ENCODE measurements around the gene ADGRB3.

Gene ADGRB3

GRCh38 chr6:68634726-68635411 is at the start of gene ADGRB3:
TSS of gene ADGRB3 (plus strand) at chr6:68635282. CDS start at chr6:68638676, 3,394 bp downstream.
- peak; percentile 28 for DNase-seq

- DNase-seq = no peak
These were observed 41.5 kb upstream of the ADGRB3 start for GRCh38 chr6:68593558-68593957.

GRCh38 chr6:68597642-68598041 is 37.4 kb upstream of the ADGRB3 start:
- DNase-seq = no peak

GRCh38 chr6:68615938-68616337 is 19.1 kb upstream of the ADGRB3 start:
- no peak for DNase-seq

- DNase-seq = no peak
These were observed 9.1 kb upstream of the ADGRB3 start for GRCh38 chr6:68625998-68626397.

- no peak for DNase-seq
These were observed 6.9 kb upstream of the ADGRB3 start for GRCh38 chr6:68628161-68628560.

GRCh38 chr6:68632734-68633133 is 2.3 kb upstream of the ADGRB3 start:
- DNase-seq = no peak

- no peak for DNase-seq
These were observed 1.7 kb upstream of the ADGRB3 start for GRCh38 chr6:68633281-68633971.

GRCh38 chr6:68633972-68634725 is 933 bp upstream of the ADGRB3 start:
- DNase-seq = no peak

- no peak for DNase-seq
These were observed 277 bp downstream of the ADGRB3 start for GRCh38 chr6:68635412-68635705.

GRCh38 chr6:68635706-68636513 is 828 bp downstream of the ADGRB3 start:
- DNase-seq = no peak

- DNase-seq = no peak
These were observed 1.6 kb downstream of the ADGRB3 start for GRCh38 chr6:68636666-68637065.

GRCh38 chr6:68637071-68637470 is 2.0 kb downstream of the ADGRB3 start:
- no peak for DNase-seq

- DNase-seq = no peak
These were observed 2.7 kb downstream of the ADGRB3 start for GRCh38 chr6:68637782-68638181.

- DNase-seq = no peak
These were observed 3.3 kb downstream of the ADGRB3 start for GRCh38 chr6:68638230-68638900.

- DNase-seq = no peak
These were observed 4.1 kb downstream of the ADGRB3 start for GRCh38 chr6:68639211-68639610.

- no peak for DNase-seq
These were observed 4.9 kb downstream of the ADGRB3 start for GRCh38 chr6:68639826-68640490.

GRCh38 chr6:68640491-68640835 is 5.4 kb downstream of the ADGRB3 start:
- DNase-seq = no peak

- no peak for DNase-seq
These were observed 6.1 kb downstream of the ADGRB3 start for GRCh38 chr6:68641172-68641571.

GRCh38 chr6:68642081-68642480 is 7.0 kb downstream of the ADGRB3 start:
- no peak for DNase-seq

GRCh38 chr6:68642977-68643376 is 7.9 kb downstream of the ADGRB3 start:
- no peak for DNase-seq

GRCh38 chr6:68649669-68650068 is 14.6 kb downstream of the ADGRB3 start:
- no peak for DNase-seq
